ENCODE measurements around the gene OR13C4.

GRCh38 chr9:104503963-104504362 lies 23.0 kb downstream of the OR13C4 start, which contains the start of gene OR13F1:
- TF ChIP-seq POLR2A (IDR thresholded peaks at IDR 0.05; ENCODE audit: low read length) (no peak), GATA1 (IDR thresholded peaks at IDR 0.05; ENCODE audit: low read depth, low read length) (no peak)
